HG03521 (cell line): ENCODE data around the gene NAA80.

Experiments used
- ATAC-seq: cut with Tn5 transposase; IDR thresholded peaks from one replicate; pipeline ENCODE4 v1.9.1; 2021; ENCODE audit warnings: mild to moderate bottlenecking, moderate library complexity; ENCODE audit not compliant: unreplicated experiment

NAA80 gene, protein sequence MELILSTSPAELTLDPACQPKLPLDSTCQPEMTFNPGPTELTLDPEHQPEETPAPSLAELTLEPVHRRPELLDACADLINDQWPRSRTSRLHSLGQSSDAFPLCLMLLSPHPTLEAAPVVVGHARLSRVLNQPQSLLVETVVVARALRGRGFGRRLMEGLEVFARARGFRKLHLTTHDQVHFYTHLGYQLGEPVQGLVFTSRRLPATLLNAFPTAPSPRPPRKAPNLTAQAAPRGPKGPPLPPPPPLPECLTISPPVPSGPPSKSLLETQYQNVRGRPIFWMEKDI

DNA sequence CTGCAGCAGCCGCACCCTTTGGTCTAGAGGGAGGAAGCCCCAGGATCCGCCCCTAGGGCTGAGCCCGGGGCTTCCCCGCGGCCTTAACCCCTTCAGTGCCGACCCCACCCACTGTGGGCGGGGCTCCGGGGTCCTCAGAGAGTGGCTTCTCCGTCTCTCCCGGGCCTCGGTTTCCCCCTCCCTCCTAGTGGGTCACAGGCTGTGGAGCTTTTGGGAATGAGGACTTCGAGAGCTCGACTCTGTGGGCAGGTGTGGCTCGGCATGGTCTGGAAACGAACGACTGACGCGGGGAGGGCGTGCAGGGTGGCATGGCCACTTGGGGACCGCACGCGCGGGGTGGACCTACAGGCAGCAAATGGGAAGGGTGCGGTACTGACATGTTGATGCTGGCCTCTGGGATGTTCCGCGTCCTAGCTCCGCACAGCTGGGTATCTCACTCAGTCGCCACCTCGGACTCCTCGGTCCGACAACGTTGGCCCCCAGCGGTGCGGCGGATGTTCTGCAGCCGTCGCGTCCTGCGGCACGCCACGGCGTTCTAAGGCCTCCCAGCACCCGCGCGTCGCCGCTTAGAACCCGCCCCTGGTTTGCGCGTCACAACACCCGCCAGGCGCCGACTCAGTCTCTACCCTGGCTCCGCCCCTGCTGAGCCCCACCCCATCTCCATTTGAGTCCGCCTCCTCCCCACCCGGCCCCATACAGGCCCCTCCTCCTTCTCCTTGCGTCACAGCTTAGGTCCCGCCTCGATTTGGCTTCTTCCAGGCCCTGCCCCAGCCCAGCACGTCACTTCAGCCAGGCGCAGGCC lies at the start of gene NAA80, which contains the start of gene HYAL3:
NAA80 (minus strand) TSS at position 570 of the 802 bp plus-strand sequence. CDS start 1,942 bp downstream, outside the sequence.
HYAL3 (minus strand) TSS at position 570 of the 802 bp plus-strand sequence. CDS start 3,803 bp downstream, outside the sequence.
- ATAC-seq: peak; percentile 82

DNA sequence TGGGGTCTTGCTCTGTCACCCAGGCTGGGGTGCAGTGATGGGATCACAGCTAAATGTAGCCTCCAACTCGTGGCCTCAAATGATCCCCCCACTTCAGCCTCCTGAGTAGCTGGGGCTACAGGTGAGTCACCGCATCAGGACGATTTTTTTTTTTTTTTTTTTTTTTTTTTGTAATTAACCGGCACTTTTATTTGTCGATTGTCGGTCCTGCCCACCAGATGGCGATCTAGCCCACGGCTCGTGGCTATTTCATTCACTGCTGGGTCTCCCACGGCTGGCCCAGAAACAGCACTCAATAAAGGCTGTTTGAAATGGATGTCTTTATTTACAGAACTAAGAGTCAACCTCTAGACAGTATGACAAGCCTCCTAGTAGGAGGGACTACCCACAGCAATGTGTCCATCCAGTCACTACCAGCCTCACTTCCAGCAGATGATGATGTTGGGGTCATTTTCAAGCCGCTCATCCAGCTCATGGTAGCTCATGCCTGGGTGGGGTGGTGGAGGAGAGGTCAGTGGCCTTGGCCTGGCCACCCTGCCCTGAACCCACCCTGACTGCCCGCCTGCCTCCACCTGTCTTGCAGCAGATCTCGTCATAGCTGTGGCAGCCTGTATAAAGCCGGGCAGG lies 48.1 kb upstream of the NAA80 start:
- ATAC-seq: no peak

DNA sequence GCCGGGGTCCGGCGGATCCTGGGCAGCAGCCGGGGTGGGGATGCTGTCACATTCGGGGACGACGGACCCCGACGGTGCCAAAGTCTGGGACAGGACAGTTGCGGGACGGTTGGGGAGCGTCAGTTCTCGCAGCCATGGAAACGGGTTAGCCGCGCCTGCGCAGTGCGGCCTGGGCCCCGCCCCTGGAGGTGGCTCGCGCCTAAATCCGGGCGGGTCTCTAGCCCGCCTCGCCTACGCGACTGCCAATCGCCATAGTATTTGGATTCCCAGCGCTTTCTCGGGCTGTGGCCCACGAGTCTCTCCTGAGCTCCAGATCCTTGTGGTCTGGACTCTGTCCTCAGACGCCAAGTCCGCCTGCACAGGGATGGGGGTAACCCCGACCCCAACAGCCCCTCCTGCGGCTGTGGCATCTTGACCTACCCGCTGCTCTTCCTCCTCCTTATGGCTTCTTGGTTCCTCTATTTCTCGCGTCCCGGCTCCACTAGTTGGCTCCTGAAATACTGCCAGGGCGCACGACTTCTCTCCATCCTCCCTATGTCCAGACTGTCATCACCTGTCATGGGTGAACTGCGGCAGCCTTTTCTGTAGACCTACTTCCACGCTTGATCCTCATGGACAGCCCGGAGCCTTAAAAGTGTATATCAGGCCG lies 46.5 kb upstream of the NAA80 start, which contains the start of gene ZMYND10:
ZMYND10 (minus strand) TSS at position 147 of the 649 bp plus-strand sequence. CDS start 153 bp downstream, outside the sequence.
- no peak for ATAC-seq

DNA sequence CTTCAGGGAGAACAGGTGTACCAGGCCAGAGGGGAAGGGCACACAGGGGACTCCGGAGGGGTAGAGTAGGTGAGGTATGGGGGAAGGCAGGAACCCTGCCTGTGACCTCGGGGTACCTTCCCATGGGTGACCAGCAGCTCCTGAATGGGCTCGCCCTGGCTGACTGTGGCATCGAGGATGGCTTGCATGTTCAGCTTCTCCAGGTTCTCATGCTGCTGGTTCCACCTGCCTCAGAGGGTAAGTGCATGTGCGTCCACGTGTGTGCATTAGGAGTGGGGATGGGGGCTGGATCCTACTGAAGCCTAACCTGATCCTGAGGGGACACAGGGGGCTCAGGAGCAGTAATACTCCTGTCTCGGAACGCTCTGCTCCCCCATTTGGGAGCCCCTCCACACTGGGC lies 45.8 kb upstream of the NAA80 start:
- ATAC-seq: no peak

DNA sequence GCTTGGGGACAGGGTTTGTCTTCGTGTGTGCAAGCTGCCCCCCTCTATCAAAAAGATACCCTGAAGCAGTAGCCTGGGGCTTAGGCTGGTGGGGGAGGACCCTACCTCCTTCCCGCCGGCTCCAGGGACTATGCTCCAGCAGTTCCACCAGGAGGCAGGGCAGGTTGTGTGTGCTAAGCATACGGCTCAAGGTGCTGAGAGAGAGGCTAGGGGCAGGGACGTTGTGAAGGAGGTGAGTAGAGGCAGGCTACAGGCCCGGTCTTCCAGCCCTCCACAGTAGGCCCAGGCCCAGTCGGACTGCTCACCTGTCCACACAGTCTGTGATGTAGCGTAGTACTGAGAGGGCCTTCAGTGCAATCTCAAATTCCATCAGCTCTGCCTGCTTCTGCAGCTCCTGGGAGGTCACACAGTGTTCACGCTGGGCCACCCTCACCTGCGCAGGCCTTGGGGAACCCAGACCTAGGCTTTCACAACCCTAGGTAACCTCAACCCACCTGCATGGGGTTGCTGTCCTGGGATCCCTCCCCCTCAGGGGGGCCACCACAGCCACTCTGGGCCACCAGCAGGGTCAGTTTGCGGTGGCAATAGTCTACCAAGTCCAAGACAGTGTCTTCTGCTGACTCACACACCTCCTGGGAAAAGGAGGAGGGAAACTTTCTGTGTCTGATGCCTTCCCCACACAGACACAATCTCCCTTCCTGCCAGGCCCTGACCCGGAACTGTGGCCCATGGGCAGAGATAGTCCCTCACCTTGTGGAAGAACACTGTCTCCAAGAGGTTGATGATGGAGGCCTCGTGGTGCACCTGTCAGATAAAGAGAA lies 43.8 kb upstream of the NAA80 start:
- ATAC-seq: no peak

- no peak for ATAC-seq
These were observed 42.9 kb upstream of the NAA80 start for GRCh38 chr3:50341996-50342650.

DNA sequence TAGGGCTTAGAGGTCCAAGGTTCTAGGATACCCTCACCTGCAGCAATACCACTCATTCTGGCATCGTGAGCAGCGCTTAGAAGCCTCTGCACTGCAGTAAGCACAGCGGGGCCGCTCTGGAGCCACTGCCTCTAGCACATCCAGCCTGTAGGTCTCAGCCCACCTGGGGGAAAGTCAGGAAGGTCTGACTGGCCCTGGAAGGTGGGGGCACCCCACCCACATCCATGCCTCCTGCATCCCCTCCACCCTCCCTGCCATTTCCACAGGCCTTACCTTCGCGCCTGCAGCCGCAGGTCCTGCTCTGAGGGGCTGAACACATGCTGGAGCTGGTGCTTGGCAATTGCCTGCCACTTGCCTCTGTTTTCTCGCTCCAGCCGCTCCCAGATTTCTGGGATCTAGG lies 42.3 kb upstream of the NAA80 start:
- ATAC-seq: no peak

DNA sequence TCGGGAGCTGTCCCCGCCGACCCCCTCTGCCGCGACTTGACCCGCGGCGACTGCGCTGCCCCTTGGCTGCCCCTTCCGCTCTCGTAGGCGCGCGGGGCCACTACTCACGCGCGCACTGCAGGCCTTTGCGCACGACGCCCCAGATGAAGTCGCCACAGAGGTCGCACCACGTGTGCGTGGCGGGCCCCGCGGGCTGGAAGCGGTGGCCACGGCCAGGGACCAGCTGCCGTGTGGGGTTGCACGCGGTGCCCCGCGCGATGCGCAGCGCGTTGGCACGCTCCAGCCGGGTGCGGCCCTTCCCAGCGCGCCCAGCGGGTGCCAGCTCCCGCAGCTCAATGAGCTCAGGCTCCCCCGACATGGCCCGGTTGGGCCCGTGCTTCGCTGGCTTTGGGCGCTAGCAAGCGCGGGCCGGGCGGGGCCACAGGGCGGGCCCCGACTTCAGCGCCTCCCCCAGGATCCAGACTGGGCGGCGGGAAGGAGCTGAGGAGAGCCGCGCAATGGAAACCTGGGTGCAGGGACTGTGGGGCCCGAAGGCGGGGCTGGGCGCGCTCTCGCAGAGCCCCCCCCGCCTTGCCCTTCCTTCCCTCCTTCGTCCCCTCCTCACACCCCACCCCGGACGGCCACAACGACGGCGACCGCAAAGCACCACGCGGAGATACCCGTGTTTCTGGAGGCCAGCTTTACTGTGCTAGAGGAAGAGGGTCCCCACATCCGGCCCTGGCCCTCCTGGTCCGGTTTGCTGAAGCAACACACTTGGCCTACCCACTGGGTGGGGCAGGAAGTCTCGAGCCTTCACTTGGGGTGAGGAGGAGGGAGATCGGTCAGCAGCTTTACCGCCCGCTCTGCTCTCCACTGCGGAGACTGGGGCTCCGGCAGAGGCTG lies 41.5 kb upstream of the NAA80 start, which contains the start of gene RASSF1:
RASSF1 (minus strand) TSS at position 389 of the 882 bp plus-strand sequence; CDS start at position 358, 31 bp downstream.
- no peak for ATAC-seq

DNA sequence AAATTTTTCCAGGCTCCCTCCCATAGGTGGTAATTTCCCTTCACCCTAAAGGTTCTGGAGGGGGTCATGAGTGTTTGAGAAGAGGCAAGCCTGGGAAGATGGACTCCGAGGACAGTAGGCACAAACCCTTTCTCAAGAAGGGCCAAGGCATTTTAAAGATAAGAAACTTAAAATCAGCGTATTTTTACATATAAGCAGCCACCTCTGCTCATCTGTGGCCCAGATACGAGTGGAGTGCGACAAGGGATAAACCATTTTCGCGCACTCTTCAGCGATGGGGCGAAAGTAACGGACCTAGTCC lies 40.9 kb upstream of the NAA80 start:
- ATAC-seq: no peak

GRCh38 chr3:50339485-50340146 lies 40.4 kb upstream of the NAA80 start:
- ATAC-seq: no peak

- ATAC-seq: no peak
These were observed 39.8 kb upstream of the NAA80 start for GRCh38 chr3:50338965-50339364.

DNA sequence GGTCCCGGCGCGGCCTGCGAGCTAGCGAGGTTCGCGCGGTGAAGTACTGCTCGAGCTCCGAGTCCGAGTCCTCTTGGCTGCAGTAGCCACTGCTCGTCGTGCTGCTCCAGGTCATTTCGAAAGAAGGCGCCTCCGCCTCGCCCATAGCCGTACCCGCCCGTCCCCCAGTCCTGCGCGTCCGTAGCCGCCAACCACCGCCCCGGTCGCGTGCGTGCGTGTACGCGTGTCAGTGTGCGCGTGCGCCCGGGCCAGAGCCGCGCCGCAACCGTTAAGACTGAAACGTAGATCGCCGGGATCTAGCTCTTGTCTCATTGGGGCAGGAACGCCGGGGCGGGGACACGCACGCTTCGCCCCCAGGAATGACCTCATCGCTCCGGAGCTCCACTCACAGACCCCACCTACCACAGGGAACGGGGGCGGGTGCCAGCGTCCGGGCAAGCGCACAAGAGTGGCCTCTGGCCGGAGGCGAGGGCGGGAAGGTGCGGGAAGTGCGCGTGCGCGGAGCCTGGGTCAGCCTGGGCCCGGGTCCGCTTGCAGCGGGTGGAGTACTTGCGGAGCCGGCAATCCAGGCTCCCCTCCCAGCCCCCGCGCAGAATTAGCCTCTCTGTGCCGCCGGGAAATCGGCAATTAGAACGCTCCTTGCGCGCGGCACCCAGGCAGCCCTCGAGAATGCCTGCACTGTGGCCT lies 38.1 kb upstream of the NAA80 start:
- peak; percentile 71 for ATAC-seq

- ATAC-seq: peak; percentile 29
These were observed 37.4 kb upstream of the NAA80 start for GRCh38 chr3:50336452-50337174.

DNA sequence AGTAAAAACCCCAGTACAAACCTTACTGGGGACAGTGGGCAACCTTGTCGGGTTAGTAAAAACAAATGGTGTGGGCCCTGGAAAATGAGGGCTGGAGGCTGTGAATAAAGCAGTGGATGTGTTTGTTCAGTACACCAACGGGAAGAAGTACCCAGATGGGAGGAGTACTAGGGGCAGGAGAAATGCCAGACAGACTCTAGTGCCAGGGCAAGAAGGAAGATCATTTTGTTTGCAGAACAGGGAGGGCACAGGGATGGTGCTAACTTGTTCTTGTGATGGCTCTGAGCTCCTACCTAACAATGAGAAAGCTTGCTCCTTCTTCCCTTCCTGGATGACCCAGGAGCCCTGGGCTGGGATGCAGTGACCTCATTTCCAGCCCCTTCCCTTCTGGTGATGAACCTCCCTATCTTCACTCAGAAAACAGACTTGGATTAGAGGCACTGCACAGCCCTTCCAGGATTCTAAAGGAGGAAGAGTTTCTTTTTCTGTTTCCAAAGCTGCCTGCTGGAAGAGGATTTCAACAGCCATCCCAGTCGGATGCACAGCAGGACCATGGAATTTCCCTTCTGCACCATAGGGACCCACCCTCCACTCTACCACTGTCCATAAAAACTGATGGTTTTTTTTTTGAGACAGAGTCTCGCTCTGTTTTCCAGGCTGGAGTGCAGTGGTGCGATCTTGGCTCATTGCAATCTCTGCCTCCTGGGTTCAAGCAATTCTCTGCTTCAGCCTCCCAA lies 35.3 kb upstream of the NAA80 start:
- no peak for ATAC-seq

- ATAC-seq: no peak
These were observed 34.6 kb upstream of the NAA80 start for GRCh38 chr3:50333744-50334328.

GRCh38 chr3:50331364-50331907 lies 32.2 kb upstream of the NAA80 start:
- no peak for ATAC-seq
